ENCODE data around the gene GGNBP2. TPM values are rescaled to one million over a fixed set of nuclear protein-coding genes. Genes with fewer than 3 reads are reported as not detected.

GGNBP2 gene
- polyA plus RNA-seq, 1 of the 3 experiments (the other 2 are of a cell fraction), result 79.3 TPM

GRCh38 chr17:36546418-36547093 lies 1.8 kb downstream of the GGNBP2 start:
- Histone ChIP-seq H3K79me2 (ENCODE audit: insufficient read depth) (peaks cover 91% of the 10 kb centered on the region), H3K9me3 (no peaks in the 10 kb centered on the region), H3K27me3 (ENCODE audit: insufficient read depth) (no peaks in the 10 kb centered on the region), H3K9ac (peak overlapping the region; percentile 88), H2AFZ (ENCODE audit: low read depth) (no peak overlapping the region), H3K4me2 (peak overlapping the region; percentile 97), H3K36me3 (replicated peaks in 1 of 2; ENCODE audit: control insufficient read depth in 1 of 2, insufficient read depth in 2 of 2, low read length in 1 of 2) (peaks cover 11 to 19% of the 10 kb centered on the region in 2 experiments), H3K4me1 (ENCODE audit: control insufficient read depth in 1 of 2, insufficient read depth in 2 of 2, low read depth in 1 of 2, low read length in 1 of 2) (peaks cover 4 to 9% of the 10 kb centered on the region in 2 experiments; a peak in 2 of 4 replicates), H4K20me1 (ENCODE audit: insufficient read depth) (peaks cover 56% of the 10 kb centered on the region), H3K9me2 (no peaks in the 10 kb centered on the region), H3K27ac (ENCODE audit: low read depth in 2 of 2, low read length in 1 of 2) (peak overlapping the region; percentile 72 to 86), H3F3A (replicated peaks; ENCODE audit: insufficient read depth) (peaks cover 29% of the 10 kb centered on the region), H3K4me3 (ENCODE audit: low read depth in 2 of 2, low read length in 1 of 2) (peak overlapping the region; percentile 74 to 79)
- WGBS (ENCODE audit: low lambda C conversion rate), result 14% methylated on average over 7 of the region's 7 CpGs
- CTCF ChIA-PET, result interaction anchor here (0.9 to 3.0 kb wide), 6 partner anchors 12 to 57 kb away, joined by 3 to 16 read pairs (median 3); partner anchors contain the start of genes MYO19 and PIGW
- DNase-seq, result no peak
- POLR2A ChIA-PET, result interaction anchor here (1.2 to 4.8 kb wide), 2 partner anchors 12 to 17 kb away, joined by 3 to 37 read pairs; partner anchors contain the start of genes MYO19 and PIGW
- TF ChIP-seq EZH2phosphoT487 (IDR thresholded peaks at IDR 0.05; ENCODE audit: borderline replicate concordance, low read depth) (no peak), EP300 (IDR thresholded peaks at IDR 0.05; ENCODE audit: borderline replicate concordance in 1 of 2, low read depth in 1 of 2, low read length in 1 of 2) (no peak), JUND (IDR thresholded peaks at IDR 0.05) (no peak), YY1 (IDR thresholded peaks at IDR 0.05; ENCODE audit: low read depth) (no peak), RFX5 (IDR thresholded peaks at IDR 0.05; ENCODE audit: low read length) (no peak), CTCF (IDR thresholded peaks at IDR 0.05) (no peak)
- TF ChIP-seq, protein P1, sequence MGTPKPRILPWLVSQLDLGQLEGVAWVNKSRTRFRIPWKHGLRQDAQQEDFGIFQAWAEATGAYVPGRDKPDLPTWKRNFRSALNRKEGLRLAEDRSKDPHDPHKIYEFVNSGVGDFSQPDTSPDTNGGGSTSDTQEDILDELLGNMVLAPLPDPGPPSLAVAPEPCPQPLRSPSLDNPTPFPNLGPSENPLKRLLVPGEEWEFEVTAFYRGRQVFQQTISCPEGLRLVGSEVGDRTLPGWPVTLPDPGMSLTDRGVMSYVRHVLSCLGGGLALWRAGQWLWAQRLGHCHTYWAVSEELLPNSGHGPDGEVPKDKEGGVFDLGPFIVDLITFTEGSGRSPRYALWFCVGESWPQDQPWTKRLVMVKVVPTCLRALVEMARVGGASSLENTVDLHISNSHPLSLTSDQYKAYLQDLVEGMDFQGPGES (IDR thresholded peaks at IDR 0.05; ENCODE audit: low read depth, low read length), result no peak

DNA sequence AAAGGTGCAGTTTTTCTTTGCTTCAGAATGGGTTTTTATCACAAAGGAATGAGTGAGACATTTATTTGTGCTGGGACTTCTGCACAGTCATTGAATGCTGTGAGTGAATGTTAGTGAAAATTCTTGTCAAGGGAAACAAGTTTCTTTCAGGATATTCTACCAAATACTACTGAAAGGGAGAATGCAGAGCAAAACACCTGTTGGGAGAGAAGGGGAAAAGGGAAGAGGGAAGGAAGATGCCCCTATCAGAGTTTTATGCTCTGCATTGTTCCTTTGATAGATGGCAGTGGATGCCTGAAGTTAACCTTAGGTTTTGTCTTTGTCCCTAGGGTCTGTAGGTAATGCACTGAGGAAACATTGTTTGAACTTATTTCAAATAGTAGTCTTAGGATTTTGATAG lies 3.1 kb downstream of the GGNBP2 start:
- Histone ChIP-seq H4K20me1 (ENCODE audit: insufficient read depth) (peaks cover 69% of the 10 kb centered on the region), H3K27ac (ENCODE audit: low read depth in 2 of 2, low read length in 1 of 2) (0 out of 4 replicates have a peak overlapping the region, but pooled peaks of 1 of the 2 experiments have one; percentile 72), H3K4me3 (ENCODE audit: low read depth in 2 of 2, low read length in 1 of 2) (peak overlapping the region in 1 of 2 experiments; percentile 79; a peak in 1 of 4 replicates), H3K9me3 (no peaks in the 10 kb centered on the region), H3K9ac (peak overlapping the region; percentile 88; the same call in 1 of the 2 replicates), H3K27me3 (ENCODE audit: insufficient read depth) (no peaks in the 10 kb centered on the region), H3K79me2 (ENCODE audit: insufficient read depth) (peaks cover 91% of the 10 kb centered on the region), H2AFZ (ENCODE audit: low read depth) (no peak overlapping the region), H3K36me3 (replicated peaks in 1 of 2; ENCODE audit: control insufficient read depth in 1 of 2, insufficient read depth in 2 of 2, low read length in 1 of 2) (peaks cover 11 to 28% of the 10 kb centered on the region in 2 experiments), H3K9me2 (no peaks in the 10 kb centered on the region), H3F3A (replicated peaks; ENCODE audit: insufficient read depth) (peaks cover 29% of the 10 kb centered on the region), H3K4me1 (ENCODE audit: control insufficient read depth in 1 of 2, insufficient read depth in 2 of 2, low read depth in 1 of 2, low read length in 1 of 2) (peaks cover 4 to 9% of the 10 kb centered on the region in 2 experiments; a peak in 2 of 4 replicates), H3K4me2 (peak overlapping the region; percentile 97)
- ChIA-PET POLR2A (no interaction called here), CTCF (interaction anchor here (1.2 to 3.0 kb wide), 2 partner anchors 13 to 14 kb away, joined by 4 to 16 read pairs; partner anchors contain the start of genes MYO19 and PIGW)
- DNase-seq, result no peak
- TF ChIP-seq YY1 (IDR thresholded peaks at IDR 0.05; ENCODE audit: low read depth), result no peak
- TF ChIP-seq, protein P2, sequence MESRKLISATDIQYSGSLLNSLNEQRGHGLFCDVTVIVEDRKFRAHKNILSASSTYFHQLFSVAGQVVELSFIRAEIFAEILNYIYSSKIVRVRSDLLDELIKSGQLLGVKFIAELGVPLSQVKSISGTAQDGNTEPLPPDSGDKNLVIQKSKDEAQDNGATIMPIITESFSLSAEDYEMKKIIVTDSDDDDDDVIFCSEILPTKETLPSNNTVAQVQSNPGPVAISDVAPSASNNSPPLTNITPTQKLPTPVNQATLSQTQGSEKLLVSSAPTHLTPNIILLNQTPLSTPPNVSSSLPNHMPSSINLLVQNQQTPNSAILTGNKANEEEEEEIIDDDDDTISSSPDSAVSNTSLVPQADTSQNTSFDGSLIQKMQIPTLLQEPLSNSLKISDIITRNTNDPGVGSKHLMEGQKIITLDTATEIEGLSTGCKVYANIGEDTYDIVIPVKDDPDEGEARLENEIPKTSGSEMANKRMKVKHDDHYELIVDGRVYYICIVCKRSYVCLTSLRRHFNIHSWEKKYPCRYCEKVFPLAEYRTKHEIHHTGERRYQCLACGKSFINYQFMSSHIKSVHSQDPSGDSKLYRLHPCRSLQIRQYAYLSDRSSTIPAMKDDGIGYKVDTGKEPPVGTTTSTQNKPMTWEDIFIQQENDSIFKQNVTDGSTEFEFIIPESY (IDR thresholded peaks at IDR 0.05; ENCODE audit: borderline replicate concordance, low read depth), result no peak
- no peak for TF ChIP-seq ELF1 (IDR thresholded peaks at IDR 0.05)
- TF ChIP-seq TAF1 (IDR thresholded peaks at IDR 0.05; ENCODE audit: borderline replicate concordance, low read depth, low read length), result no peak
- TF ChIP-seq TCF12 (IDR thresholded peaks at IDR 0.05), result no peak
- no peak for TF ChIP-seq JUND (IDR thresholded peaks at IDR 0.05)
- TF ChIP-seq REST (IDR thresholded peaks at IDR 0.05; ENCODE audit: low read depth, low read length), result no peak
- no peak for TF ChIP-seq RCOR1 (IDR thresholded peaks at IDR 0.05; ENCODE audit: low read length)
- no peak for TF ChIP-seq POLR2AphosphoS5 (IDR thresholded peaks at IDR 0.05; ENCODE audit: low read depth, low read length)
- TF ChIP-seq RXRA (IDR thresholded peaks at IDR 0.05; ENCODE audit: borderline replicate concordance, low read depth), result no peak
- TF ChIP-seq, protein P3, sequence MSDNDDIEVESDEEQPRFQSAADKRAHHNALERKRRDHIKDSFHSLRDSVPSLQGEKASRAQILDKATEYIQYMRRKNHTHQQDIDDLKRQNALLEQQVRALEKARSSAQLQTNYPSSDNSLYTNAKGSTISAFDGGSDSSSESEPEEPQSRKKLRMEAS (IDR thresholded peaks at IDR 0.05; ENCODE audit: low read depth), result no peak
- TF ChIP-seq EP300 (IDR thresholded peaks at IDR 0.05; ENCODE audit: borderline replicate concordance in 1 of 2, low read depth in 1 of 2, low read length in 1 of 2), result no peak
- TF ChIP-seq FOXJ3 (CRISPR knock-in tag; IDR thresholded peaks at IDR 0.05), result no peak
